HL-60 (cell line): ENCODE results near the gene COMMD4.

ENCODE experiments used
- CTCF ChIP-seq: IDR thresholded peaks from one replicate; pipeline ENCODE4 v1.5.1; 2011; ENCODE audit warnings: low read length, control low read depth, inconsistent platforms; ENCODE audit not compliant: insufficient read depth
- GABPA ChIP-seq: IDR thresholded peaks from 2 replicates; pipeline ENCODE4 v1.6.1; 2012; ENCODE audit warnings: low read depth
- POLR2AphosphoS5 ChIP-seq: IDR thresholded peaks from 2 replicates; pipeline ENCODE4 v1.6.1; 2012; ENCODE audit warnings: low read depth
- REST ChIP-seq: IDR thresholded peaks from 2 replicates; pipeline ENCODE4 v1.6.1; 2012; ENCODE audit warnings: low read depth; ENCODE audit not compliant: insufficient replicate concordance
- SPI1 ChIP-seq: IDR thresholded peaks from 2 replicates; pipeline ENCODE4 v1.6.1; 2012; ENCODE audit warnings: low read depth, mild to moderate bottlenecking, borderline replicate concordance

GRCh38 chr15:75367406-75367912 lies 31.6 kb downstream of the COMMD4 start:
- TF ChIP-seq CTCF: no peak
- no peak for TF ChIP-seq GABPA
- no peak for TF ChIP-seq POLR2AphosphoS5
- no peak for TF ChIP-seq REST
- TF ChIP-seq SPI1: no peak
